Mesothelial cell of epicardium (in vitro differentiated cells): ENCODE results near the gene OR4A16. TPM values are rescaled to one million over a fixed set of nuclear protein-coding genes. Genes with fewer than 3 reads are reported as not detected.

ENCODE experiments used
- DNase-seq, 2 experiments: peaks; one replicate each; pipeline ENCODE4 v3.0.0; 2021; ENCODE audit warnings: low spot score in 2 of 2; ENCODE audit not compliant: unreplicated experiment in 2 of 2
- H3K27ac Mint-ChIP-seq: 2 replicates; pipeline ENCODE4 v1.8.0; 2021; ENCODE audit warnings: mixed read lengths
- H3K27me3 Mint-ChIP-seq: 2 replicates; pipeline ENCODE4 v1.8.0; 2021; ENCODE audit warnings: low read depth, mixed read lengths
- H3K36me3 Mint-ChIP-seq: 2 replicates; pipeline ENCODE4 v1.8.0; 2021; ENCODE audit warnings: mixed read lengths
- H3K4me1 Mint-ChIP-seq: 2 replicates; pipeline ENCODE4 v1.8.0; 2021; ENCODE audit warnings: mixed read lengths
- H3K4me3 Mint-ChIP-seq: 2 replicates; pipeline ENCODE4 v1.8.0; 2021; ENCODE audit warnings: mild to moderate bottlenecking, moderate library complexity, mixed read lengths
- H3K9me3 Mint-ChIP-seq: 2 replicates; pipeline ENCODE4 v1.8.0; 2021; ENCODE audit warnings: mixed read lengths
- CTCF ChIP-seq: fragments of 200-600 bp; sonication (generic); IDR thresholded peaks from one replicate; pipeline ENCODE4 v1.5.0; 2021; ENCODE audit warnings: antibody characterized with exemption; ENCODE audit not compliant: unreplicated experiment
- total RNA-seq: library from RNA; stranded (reverse); gene quantifications from 3 replicates; pipeline ENCODE4 v1.2.1, GENCODE V29; 2021

OR4A16 gene
- total RNA-seq, 1 donor from 2014 or later, result not detected

- Mint-ChIP-seq H3K9me3 (peaks cover 66% of the 10 kb centered on the region), H3K4me3 (no peak within 1 kb of the TSS), H3K27ac (no peak within 1 kb of the TSS), H3K36me3 (no peaks in the 10 kb centered on the region), H3K27me3 (no peaks in the 10 kb centered on the region), H3K4me1 (no peaks in the 10 kb centered on the region)
- no peak for DNase-seq
- no peak for TF ChIP-seq CTCF
Measured at GRCh38 chr11:55367674-55368073, 24.7 kb downstream of the OR4A16 start, which contains the start of gene OR4A15. TSS of gene OR4A15 (plus strand) at chr11:55367974. CDS start at chr11:55367974, 0 bp downstream.

Other genes with a start within 250 kb of the OR4A16 start
- gene TRIM48, start 81.0 kb upstream of the OR4A16 start, total RNA-seq, result not detected in 3 replicates
- gene OR4A15, start 24.8 kb downstream of the OR4A16 start, total RNA-seq, result not detected in 3 replicates
- gene OR4C15, start 211.3 kb downstream of the OR4A16 start, total RNA-seq, result not detected in 3 replicates
- gene OR4C16, start 228.9 kb downstream of the OR4A16 start, total RNA-seq, result not detected in 3 replicates